Measurements from ENCODE around the gene CCDC154. TPM values are rescaled to one million over a fixed set of nuclear protein-coding genes. Genes with fewer than 3 reads are reported as not detected.

CCDC154 gene
- total and polyA plus RNA-seq, 10 of the 15 experiments (the other 5 are each of a cell fraction or from before 2014, with no cell fraction given), result 0.06 to 0.26 (median 0.25) TPM; not detected in 7

DNA sequence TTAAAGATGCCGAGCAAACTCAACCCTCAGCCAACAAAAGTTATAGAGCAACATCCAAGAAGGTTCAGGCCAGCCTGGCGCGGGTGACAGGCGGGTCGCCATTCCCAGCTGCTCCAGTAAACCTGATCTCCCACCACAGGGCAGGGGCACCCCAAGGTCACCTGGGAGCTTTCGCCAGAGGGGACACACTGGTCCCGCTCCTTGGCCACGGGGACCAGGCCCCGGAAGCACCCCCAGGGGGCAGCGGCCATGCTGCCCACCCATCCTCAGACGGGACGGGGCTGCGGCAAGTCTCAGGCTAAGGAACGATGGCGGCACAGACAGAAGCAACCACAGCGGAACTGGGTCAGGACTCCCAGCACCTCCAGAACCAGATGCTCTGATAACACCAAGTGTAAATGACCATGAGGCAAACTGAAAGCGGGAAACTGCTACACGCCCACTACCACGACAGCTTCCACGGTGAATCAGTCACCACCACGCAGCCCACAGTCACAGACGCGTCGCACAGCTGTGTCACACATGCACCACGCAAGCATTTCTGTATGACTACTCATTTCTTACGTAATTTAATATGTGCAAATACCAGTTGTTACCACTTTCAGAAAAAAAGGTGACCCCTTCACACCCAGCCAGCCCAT is 14.1 kb upstream of the CCDC154 start:
- CTCF ChIA-PET, result interaction anchor here (0.7 kb wide), 1 partner anchor 199 kb away, joined by 3 read pairs; no protein-coding TSS in a partner anchor
- H3K27ac ChIP-seq (ENCODE audit: control insufficient read depth, insufficient read depth), result peak overlapping the region; percentile 62
- WGBS (ENCODE audit: insufficient coverage, insufficient replicate concordance, low lambda C conversion rate, missing lambda C conversion rate), result 77% methylated on average over 26 of the region's 26 CpGs

More for the DNA sequence above, 14.1 kb upstream of the CCDC154 start:
- POLR2A ChIA-PET, result interaction anchor here (1.1 to 1.6 kb wide), 2 partner anchors 12 to 34 kb away, joined by 3 to 4 read pairs; partner anchors contain the start of gene TELO2
- Histone ChIP-seq H3K79me2 (ENCODE audit: control insufficient read depth, insufficient read depth, low read length) (no peaks in the 10 kb centered on the region), H3K27me3 (replicated peaks in 1 of 2; ENCODE audit: control insufficient read depth in 2 of 2, insufficient read depth in 2 of 2, low read length in 1 of 2) (no peaks in the 10 kb centered on the region), H3K36me3 (ENCODE audit: control insufficient read depth in 2 of 2, insufficient read depth in 2 of 2, low read length in 1 of 2) (peaks cover 0 to 12% of the 10 kb centered on the region in 2 experiments; a peak in 3 of 4 replicates), H3K4me1 (ENCODE audit: control insufficient read depth, insufficient read depth, low read length) (peaks cover 10% of the 10 kb centered on the region), H3K9ac (ENCODE audit: control insufficient read depth, insufficient read depth, low read length) (peak overlapping the region; percentile 24), H3K4me3 (no peak overlapping the region), H4K20me1 (ENCODE audit: control insufficient read depth, insufficient read depth) (no peaks in the 10 kb centered on the region), H3K9me3 (replicated peaks; ENCODE audit: control insufficient read depth, insufficient read depth, low read length) (no peaks in the 10 kb centered on the region), H3K4me2 (ENCODE audit: control insufficient read depth, insufficient read depth) (peak overlapping the region; percentile 38), H2AFZ (ENCODE audit: control insufficient read depth, low read depth, low read length) (peak overlapping the region; percentile 55)
- RAD21 ChIA-PET (ENCODE audit: unreplicated experiment), result no interaction called here
- SMC1A ChIA-PET (ENCODE audit: uncharacterized antibody, unreplicated experiment), result no interaction called here
- no peak for ATAC-seq
- in situ Hi-C loops (cut with MboI) (no loop called here), intact Hi-C loops (cut with micrococcal nuclease; ENCODE audit: unreplicated experiment) (no loop called here)
- 0 out of 2 replicates have a peak, but pooled peaks have one; percentile 35 for TF ChIP-seq DPF2 (IDR thresholded peaks at IDR 0.05)
- peak; percentile 87 for TF ChIP-seq CREM (IDR thresholded peaks at IDR 0.05; ENCODE audit: low read depth)
- TF ChIP-seq PAX8 (IDR thresholded peaks at IDR 0.05), result no peak
- peak in 1 of 2 experiments; percentile 12; a peak in 1 of 3 replicates for TF ChIP-seq EGR1 (IDR thresholded peaks at IDR 0.05; ENCODE audit: borderline replicate concordance in 1 of 2, low read depth in 2 of 2, low read length in 2 of 2)
- TF ChIP-seq IRF4 (IDR thresholded peaks at IDR 0.05; ENCODE audit: low read depth, low read length), result 0 out of 2 replicates have a peak, but pooled peaks have one; percentile 52
- TF ChIP-seq JUNB (IDR thresholded peaks at IDR 0.05), result peak; percentile 40; the same call in 1 of the 2 replicates
- no peak for TF ChIP-seq ZSCAN29 (IDR thresholded peaks at IDR 0.05)
- no peak for TF ChIP-seq YY1 (IDR thresholded peaks at IDR 0.05; ENCODE audit: low read depth, low read length)
- no peak for TF ChIP-seq WRNIP1 (IDR thresholded peaks at IDR 0.05; ENCODE audit: borderline replicate concordance, low read depth, low read length)
- TF ChIP-seq ZNF217 (IDR thresholded peaks at IDR 0.05), result no peak
- TF ChIP-seq TCF12 (IDR thresholded peaks at IDR 0.05; ENCODE audit: low read depth, low read length), result 0 out of 2 replicates have a peak, but pooled peaks have one; percentile 37
- TF ChIP-seq, protein P1, sequence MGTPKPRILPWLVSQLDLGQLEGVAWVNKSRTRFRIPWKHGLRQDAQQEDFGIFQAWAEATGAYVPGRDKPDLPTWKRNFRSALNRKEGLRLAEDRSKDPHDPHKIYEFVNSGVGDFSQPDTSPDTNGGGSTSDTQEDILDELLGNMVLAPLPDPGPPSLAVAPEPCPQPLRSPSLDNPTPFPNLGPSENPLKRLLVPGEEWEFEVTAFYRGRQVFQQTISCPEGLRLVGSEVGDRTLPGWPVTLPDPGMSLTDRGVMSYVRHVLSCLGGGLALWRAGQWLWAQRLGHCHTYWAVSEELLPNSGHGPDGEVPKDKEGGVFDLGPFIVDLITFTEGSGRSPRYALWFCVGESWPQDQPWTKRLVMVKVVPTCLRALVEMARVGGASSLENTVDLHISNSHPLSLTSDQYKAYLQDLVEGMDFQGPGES (IDR thresholded peaks at IDR 0.05), result no peak
- no peak for TF ChIP-seq RBBP5 (conservative IDR thresholded peaks at IDR 0.05)
- TF ChIP-seq TBL1XR1 (IDR thresholded peaks at IDR 0.05; ENCODE audit: low read depth, low read length), result no peak
- TF ChIP-seq SUPT20H (IDR thresholded peaks at IDR 0.05; ENCODE audit: borderline replicate concordance, control insufficient read depth, low read depth, low read length), result no peak
- no peak for TF ChIP-seq IKZF1 (conservative IDR thresholded peaks at IDR 0.05)
- TF ChIP-seq ZZZ3 (IDR thresholded peaks at IDR 0.05; ENCODE audit: control insufficient read depth, insufficient read length, low read depth), result no peak
- no peak for TF ChIP-seq CBX5 (IDR thresholded peaks at IDR 0.05; ENCODE audit: low read depth)
- TF ChIP-seq TCF3 (IDR thresholded peaks at IDR 0.05; ENCODE audit: borderline replicate concordance, insufficient read depth, low read depth, low read length), result no peak
- TF ChIP-seq, protein P2, sequence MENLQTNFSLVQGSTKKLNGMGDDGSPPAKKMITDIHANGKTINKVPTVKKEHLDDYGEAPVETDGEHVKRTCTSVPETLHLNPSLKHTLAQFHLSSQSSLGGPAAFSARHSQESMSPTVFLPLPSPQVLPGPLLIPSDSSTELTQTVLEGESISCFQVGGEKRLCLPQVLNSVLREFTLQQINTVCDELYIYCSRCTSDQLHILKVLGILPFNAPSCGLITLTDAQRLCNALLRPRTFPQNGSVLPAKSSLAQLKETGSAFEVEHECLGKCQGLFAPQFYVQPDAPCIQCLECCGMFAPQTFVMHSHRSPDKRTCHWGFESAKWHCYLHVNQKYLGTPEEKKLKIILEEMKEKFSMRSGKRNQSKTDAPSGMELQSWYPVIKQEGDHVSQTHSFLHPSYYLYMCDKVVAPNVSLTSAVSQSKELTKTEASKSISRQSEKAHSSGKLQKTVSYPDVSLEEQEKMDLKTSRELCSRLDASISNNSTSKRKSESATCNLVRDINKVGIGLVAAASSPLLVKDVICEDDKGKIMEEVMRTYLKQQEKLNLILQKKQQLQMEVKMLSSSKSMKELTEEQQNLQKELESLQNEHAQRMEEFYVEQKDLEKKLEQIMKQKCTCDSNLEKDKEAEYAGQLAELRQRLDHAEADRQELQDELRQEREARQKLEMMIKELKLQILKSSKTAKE (IDR thresholded peaks at IDR 0.05; ENCODE audit: low read depth, poor library complexity, severe bottlenecking), result no peak
- no peak for TF ChIP-seq BMI1 (IDR thresholded peaks at IDR 0.05; ENCODE audit: borderline replicate concordance)
- TF ChIP-seq CREB1 (IDR thresholded peaks at IDR 0.05; ENCODE audit: low read depth), result peak; percentile 95
- no peak for TF ChIP-seq NR2C2 (IDR thresholded peaks at IDR 0.05; ENCODE audit: borderline replicate concordance, control insufficient read depth, insufficient read length, low read depth)
- no peak for TF ChIP-seq MEF2A (IDR thresholded peaks at IDR 0.05; ENCODE audit: insufficient read depth, low read depth, low read length)
- BruUV-seq (replicated peaks), result no TSS peak
- DNase-seq (ENCODE audit: low read depth, low spot score), result no peak
- no peak for FAIRE-seq

Measured in GM12878 (cell line).